Neutrophil (primary cell): Measurements from ENCODE around the gene TEAD4.

Experiments used
- H3K27ac ChIP-seq: fragments of 200-600 bp; sonication (generic); 2 replicates; pipeline ENCODE4 v1.5.1; 2016; ENCODE audit warnings: mild to moderate bottlenecking, moderate library complexity
- H3K27me3 ChIP-seq: fragments of 200-600 bp; sonication (generic); 2 replicates; pipeline ENCODE4 v1.6.0; 2016; ENCODE audit warnings: mild to moderate bottlenecking
- H3K36me3 ChIP-seq: fragments of 200-600 bp; sonication (generic); 2 replicates; pipeline ENCODE4 v1.5.1; 2017
- H3K4me1 ChIP-seq, 2 experiments: fragments of 200-600 bp in 1 of 2; sonication (generic) in 1 of 2; 1 replicate in 1 of 2; 2 replicates in 1 of 2; pipeline versions ENCODE4 v1.5.1 to v1.6.1; 2013 to 2016; ENCODE audit warnings: low read depth in 1 of 2, low read length in 1 of 2, mild to moderate bottlenecking in 1 of 2, moderate library complexity in 1 of 2; ENCODE audit not compliant: control insufficient read depth in 1 of 2, insufficient read depth in 1 of 2
- H3K4me3 ChIP-seq, 2 experiments: fragments of 200-600 bp in 1 of 2; sonication (generic) in 1 of 2; 1 replicate in 1 of 2; 2 replicates in 1 of 2; pipeline ENCODE4 v1.5.1; 2013 to 2016; ENCODE audit warnings: low read depth in 1 of 2, low read length in 1 of 2, mild to moderate bottlenecking in 1 of 2, moderate library complexity in 1 of 2
- H3K9me3 ChIP-seq: fragments of 200-600 bp; sonication (generic); 2 replicates; pipeline ENCODE4 v1.5.1; 2016
- TF ChIP-seq, protein P1 (sequence below): fragments of 200-600 bp; sonication (generic); IDR thresholded peaks from 2 replicates; pipeline ENCODE4 v1.5.1; 2016; ENCODE audit warnings: antibody characterized with exemption

Gene TEAD4

DNA sequence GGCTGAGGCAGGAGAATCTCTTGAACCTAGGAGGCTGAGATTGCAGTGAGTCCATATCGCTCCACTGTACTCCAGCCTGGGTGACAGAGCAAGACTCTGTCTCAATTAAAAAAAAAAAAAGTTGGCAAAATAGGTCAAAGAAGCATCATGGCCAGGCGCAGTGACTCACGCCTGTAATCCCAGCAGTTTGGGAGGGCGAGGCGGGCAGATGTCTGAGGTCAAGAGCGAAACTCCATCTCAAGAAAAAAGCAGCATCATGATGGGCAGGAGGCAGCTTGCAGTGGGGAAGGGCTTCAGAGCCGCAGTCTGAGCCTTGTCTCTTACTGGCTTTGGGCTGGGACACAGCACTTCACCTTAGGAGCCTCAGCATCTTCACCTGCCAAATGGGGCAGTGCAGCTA is 21.4 kb downstream of the TEAD4 start:
- no peaks in the 10 kb centered on the region for H3K9me3 ChIP-seq
- no peaks in the 10 kb centered on the region for H3K36me3 ChIP-seq
- H3K4me3 ChIP-seq = no peak overlapping the region
- TF ChIP-seq, protein P1, sequence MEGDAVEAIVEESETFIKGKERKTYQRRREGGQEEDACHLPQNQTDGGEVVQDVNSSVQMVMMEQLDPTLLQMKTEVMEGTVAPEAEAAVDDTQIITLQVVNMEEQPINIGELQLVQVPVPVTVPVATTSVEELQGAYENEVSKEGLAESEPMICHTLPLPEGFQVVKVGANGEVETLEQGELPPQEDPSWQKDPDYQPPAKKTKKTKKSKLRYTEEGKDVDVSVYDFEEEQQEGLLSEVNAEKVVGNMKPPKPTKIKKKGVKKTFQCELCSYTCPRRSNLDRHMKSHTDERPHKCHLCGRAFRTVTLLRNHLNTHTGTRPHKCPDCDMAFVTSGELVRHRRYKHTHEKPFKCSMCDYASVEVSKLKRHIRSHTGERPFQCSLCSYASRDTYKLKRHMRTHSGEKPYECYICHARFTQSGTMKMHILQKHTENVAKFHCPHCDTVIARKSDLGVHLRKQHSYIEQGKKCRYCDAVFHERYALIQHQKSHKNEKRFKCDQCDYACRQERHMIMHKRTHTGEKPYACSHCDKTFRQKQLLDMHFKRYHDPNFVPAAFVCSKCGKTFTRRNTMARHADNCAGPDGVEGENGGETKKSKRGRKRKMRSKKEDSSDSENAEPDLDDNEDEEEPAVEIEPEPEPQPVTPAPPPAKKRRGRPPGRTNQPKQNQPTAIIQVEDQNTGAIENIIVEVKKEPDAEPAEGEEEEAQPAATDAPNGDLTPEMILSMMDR = no peak
- no peaks in the 10 kb centered on the region for H3K27me3 ChIP-seq
- no peaks in the 10 kb centered on the region for H3K4me1 ChIP-seq
- no peak overlapping the region for H3K27ac ChIP-seq

DNA sequence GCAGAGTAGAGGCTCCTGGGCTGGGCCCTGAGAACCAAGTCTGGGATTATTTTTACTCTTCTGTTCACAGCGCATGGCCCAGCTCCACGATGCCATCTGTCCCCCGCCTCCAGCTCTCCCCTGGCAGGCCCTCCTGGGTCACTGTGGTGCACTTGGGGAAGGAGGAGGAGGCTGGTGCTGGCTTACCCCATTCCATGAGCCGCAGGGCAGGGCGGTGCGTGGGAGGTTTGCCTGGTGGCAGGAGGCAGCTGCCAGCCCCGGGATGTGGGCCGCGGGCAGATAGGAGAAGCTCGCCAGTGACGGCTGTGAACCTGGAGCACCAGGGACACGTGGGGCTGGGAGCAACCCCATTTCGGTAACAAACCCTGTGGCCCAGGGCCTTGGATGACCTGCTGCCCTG is 23.2 kb downstream of the TEAD4 start:
- Histone ChIP-seq H3K4me1 (no peaks in the 10 kb centered on the region), H3K36me3 (no peaks in the 10 kb centered on the region), H3K27ac (no peak overlapping the region), H3K4me3 (no peak overlapping the region), H3K9me3 (no peaks in the 10 kb centered on the region), H3K27me3 (no peaks in the 10 kb centered on the region)
- TF ChIP-seq, protein P1 = no peak

DNA sequence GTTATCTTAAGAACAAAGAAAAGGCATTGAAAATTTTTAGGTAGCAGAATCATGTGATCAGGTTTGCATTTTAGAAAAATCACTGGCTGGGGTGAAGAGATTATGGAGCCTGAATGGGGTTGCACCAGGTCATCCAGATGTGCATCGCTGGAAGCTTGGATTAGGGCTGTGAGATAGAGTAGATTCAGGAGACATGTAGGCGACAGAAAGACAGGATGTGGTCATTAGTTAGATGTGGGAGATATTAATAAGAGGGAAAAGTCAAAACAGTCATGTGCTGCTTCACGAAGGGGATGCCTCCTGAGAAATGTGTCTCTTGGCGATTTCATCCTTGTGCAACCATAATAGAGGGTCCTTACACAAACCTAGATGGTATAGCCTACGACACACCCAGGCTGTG is 25.1 kb downstream of the TEAD4 start:
- TF ChIP-seq, protein P1 = no peak
- Histone ChIP-seq H3K27ac (no peak overlapping the region), H3K4me1 (no peaks in the 10 kb centered on the region), H3K4me3 (no peak overlapping the region), H3K27me3 (no peaks in the 10 kb centered on the region), H3K9me3 (no peaks in the 10 kb centered on the region), H3K36me3 (no peaks in the 10 kb centered on the region)

DNA sequence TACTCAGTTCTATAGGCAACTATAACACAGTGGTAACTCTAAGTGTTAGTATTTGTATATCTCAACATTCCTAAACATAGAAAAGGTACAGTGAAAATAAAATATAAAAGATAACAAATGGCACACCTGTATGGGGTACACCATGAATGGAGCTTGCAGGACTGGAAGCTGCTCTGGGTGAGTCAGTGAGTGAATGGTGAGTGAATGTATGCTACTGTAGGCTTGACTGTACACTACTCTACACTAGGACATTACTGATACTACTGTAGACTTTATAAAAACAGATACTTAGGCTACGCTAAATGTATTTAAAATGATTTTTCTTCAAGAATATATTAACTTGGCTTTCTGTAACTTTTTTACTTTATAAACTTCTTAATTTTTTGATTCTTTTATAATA is 25.5 kb downstream of the TEAD4 start:
- Histone ChIP-seq H3K4me3 (no peak overlapping the region), H3K27ac (no peak overlapping the region), H3K36me3 (no peaks in the 10 kb centered on the region), H3K27me3 (no peaks in the 10 kb centered on the region), H3K4me1 (no peaks in the 10 kb centered on the region), H3K9me3 (no peaks in the 10 kb centered on the region)
- TF ChIP-seq, protein P1 = no peak

DNA sequence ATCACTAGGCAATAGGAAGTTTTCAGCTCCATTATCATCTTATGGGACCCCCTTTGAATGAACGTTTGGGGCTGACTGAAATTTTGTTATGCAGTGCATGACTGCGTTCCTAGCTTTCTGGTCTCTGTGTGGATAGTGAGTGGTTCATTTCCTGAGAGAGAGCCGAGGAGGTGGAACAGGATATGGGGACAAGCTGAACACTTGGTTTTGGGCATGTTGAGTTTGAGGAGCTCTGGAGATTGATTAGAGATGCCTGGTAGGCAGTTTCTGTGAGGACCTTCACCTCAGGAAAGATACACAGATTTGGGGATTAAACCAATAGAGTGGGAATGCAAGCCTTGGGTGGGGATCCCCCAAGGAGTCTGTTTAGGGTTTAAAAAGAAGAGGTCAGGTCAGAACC is 27.7 kb downstream of the TEAD4 start:
- H3K27ac ChIP-seq = no peak overlapping the region

More for the DNA sequence above, 27.7 kb downstream of the TEAD4 start:
- Histone ChIP-seq H3K9me3 (no peaks in the 10 kb centered on the region), H3K36me3 (no peaks in the 10 kb centered on the region), H3K4me3 (no peak overlapping the region), H3K27me3 (no peaks in the 10 kb centered on the region), H3K4me1 (no peaks in the 10 kb centered on the region)
- TF ChIP-seq, protein P1 = no peak
